K562 (cell line): Measurements from ENCODE around the gene EPPIN. TPM values are rescaled to one million over a fixed set of nuclear protein-coding genes. Genes with fewer than 3 reads are reported as not detected.

Experiments
- ATAC-seq: fragments of 200-7000 bp; cut with Tn5 transposase; 3 replicates; pipeline ENCODE4 v1.9.1; 2020; ENCODE audit warnings: moderate library complexity
- BruUV-seq: library from RNA; stranded (reverse); fragments of 400-500 nt; replicated peaks from 2 replicates; lab custom pipeline; 2021; lab: Mats Ljungman, UMichigan
- CTCF ChIA-PET: fragments of 300-600 bp; formaldehyde crosslinking; extraction: SDS; loops from one replicate; lab custom pipeline; 2021; ENCODE audit warnings: low intra/inter-chr PET ratio; lab: Yijun Ruan, JAX
- POLR2A ChIA-PET: fragments of 300-600, 350-650 bp; sonication (Branson Sonifier 250); formaldehyde crosslinking; extraction: SDS; loops from one replicate; lab custom pipeline; 2021; ENCODE audit warnings: antibody characterized with exemption, inconsistent platforms; lab: Yijun Ruan, JAX
- DNase-seq, 4 experiments: peaks; one replicate each; pipeline versions ENCODE4 v3.0.0 to v3.0.0-alpha.2; 2011 to 2018; ENCODE audit warnings: low spot score in 3 of 4, mixed read lengths in 3 of 4; ENCODE audit errors: extremely low read depth in 1 of 4
- FAIRE-seq: peaks from 2 replicates; lab custom pipeline; 2011; peaks lifted over from hg19 to GRCh38; lab: Jason Lieb, UNC
- H2AFZ ChIP-seq: 2 replicates; pipeline ENCODE4 v1.6.0; 2011; ENCODE audit warnings: low read depth, low read length, control low read depth, inconsistent platforms
- H3K27ac ChIP-seq: fragments of 200-600 bp; 3 replicates; pipeline ENCODE4 v1.8.0; 2011; ENCODE audit warnings: low read depth, mild to moderate bottlenecking, control low read depth, inconsistent platforms, low read length, moderate library complexity, mixed read lengths; ENCODE audit errors: extremely low read depth
- H3K27me3 ChIP-seq, 2 experiments: fragments of 300-600 bp in 1 of 2; 2 replicates in 1 of 2; 3 replicates in 1 of 2; pipeline versions ENCODE4 v1.6.0 to v1.8.0; 2011; ENCODE audit warnings: inconsistent platforms in 2 of 2, low read length in 2 of 2, mild to moderate bottlenecking in 1 of 2, mixed read lengths in 1 of 2, moderate library complexity in 1 of 2; ENCODE audit not compliant: control insufficient read depth in 2 of 2, insufficient read depth in 2 of 2
- H3K36me3 ChIP-seq: fragments of 300-600 bp; 3 replicates; pipeline ENCODE4 v1.8.0; 2011; ENCODE audit warnings: mild to moderate bottlenecking, low read length, inconsistent platforms; ENCODE audit not compliant: control insufficient read depth, insufficient read depth
- H3K4me1 ChIP-seq, 2 experiments: fragments of 200-600 bp in 1 of 2; replicated peaks in 1 of 2; 2 replicates in 1 of 2; 3 replicates in 1 of 2; pipeline versions ENCODE4 v1.5.1 to v1.8.0; 2011; ENCODE audit warnings: inconsistent platforms in 2 of 2, low read length in 2 of 2, mild to moderate bottlenecking in 1 of 2, mixed read lengths in 1 of 2, moderate library complexity in 1 of 2; ENCODE audit not compliant: control insufficient read depth in 2 of 2, insufficient read depth in 2 of 2
- H3K4me2 ChIP-seq: 2 replicates; pipeline ENCODE4 v1.6.1; 2011; ENCODE audit warnings: low read length, control low read depth, inconsistent platforms, mixed read lengths; ENCODE audit not compliant: insufficient read depth
- H3K4me3 ChIP-seq: fragments of 200-600 bp; sonication (generic), shearing (Covaris generic); 2 replicates; pipeline ENCODE4 v1.5.1; 2016; ENCODE audit warnings: control low read depth, inconsistent platforms
- H3K79me2 ChIP-seq: fragments of 200-600 bp; 3 replicates; pipeline ENCODE4 v1.8.0; 2011; ENCODE audit warnings: low read length, inconsistent platforms; ENCODE audit not compliant: control insufficient read depth, insufficient read depth
- H3K9ac ChIP-seq, 2 experiments: 2 replicates each; pipeline versions ENCODE4 v1.6.0 to v1.6.1; 2011; ENCODE audit warnings: low read depth in 2 of 2, low read length in 2 of 2, control low read depth in 1 of 2, inconsistent platforms in 1 of 2, mild to moderate bottlenecking in 1 of 2, mixed read lengths in 1 of 2; ENCODE audit not compliant: insufficient read depth in 1 of 2
- H3K9me1 ChIP-seq: one replicate; pipeline ENCODE4 v1.6.0; 2011; ENCODE audit warnings: inconsistent platforms, mild to moderate bottlenecking, low read length, moderate library complexity; ENCODE audit not compliant: control insufficient read depth, insufficient read depth
- H3K9me3 ChIP-seq: replicated peaks from 2 replicates; pipeline ENCODE4 v1.5.1; 2011; ENCODE audit warnings: low read depth, low read length, inconsistent platforms; ENCODE audit not compliant: control insufficient read depth, insufficient read depth
- H4K20me1 ChIP-seq: replicated peaks from 2 replicates; pipeline ENCODE4 v1.6.1; 2011; ENCODE audit warnings: low read length, inconsistent platforms, mixed read lengths; ENCODE audit not compliant: control insufficient read depth, insufficient read depth
- CHCHD3 ChIP-seq: fragments of 250-450 bp; sonication (Bioruptor Pico); IDR thresholded peaks from 2 replicates; pipeline ENCODE4 v2.1.2; 2022; ENCODE audit warnings: mild to moderate bottlenecking
- GATAD2B ChIP-seq: fragments of 450-650 bp; IDR thresholded peaks from 2 replicates; pipeline ENCODE4 v1.6.1; 2017; ENCODE audit warnings: mild to moderate bottlenecking, borderline replicate concordance
- HOXB6 ChIP-seq: fragments of 250-450 bp; sonication (Bioruptor Pico); IDR thresholded peaks from 2 replicates; pipeline ENCODE4 v1.5.1; 2022; ENCODE audit warnings: mild to moderate bottlenecking, borderline replicate concordance
- JUND ChIP-seq, 2 experiments: IDR thresholded peaks; 2 replicates in 1 of 2; 3 replicates in 1 of 2; pipeline ENCODE4 v1.6.1; 2011; ENCODE audit warnings: borderline replicate concordance in 2 of 2, low read depth in 2 of 2, low read length in 2 of 2, improper control_type of control experiment in 1 of 2, missing biosample characterization in 1 of 2, missing genetic modification characterization in 1 of 2, missing genetic modification reagents in 1 of 2
- MCM7 ChIP-seq, 2 experiments: fragments of 450-650 bp; IDR thresholded peaks; 2 replicates each; pipeline ENCODE4 v1.6.1; 2016 to 2018
- POLR3A ChIP-seq: IDR thresholded peaks from 2 replicates; pipeline ENCODE4 v1.6.1; 2011; ENCODE audit warnings: borderline replicate concordance, mild to moderate bottlenecking, moderate library complexity; ENCODE audit not compliant: insufficient read length, insufficient read depth; ENCODE audit errors: extremely low read depth
- RBM14 ChIP-seq: fragments of 200-400 bp; formaldehyde crosslinking; IDR thresholded peaks from 2 replicates; pipeline ENCODE4 v1.6.1; 2018; ENCODE audit warnings: low read depth, mild to moderate bottlenecking, low read length, moderate library complexity, borderline replicate concordance; ENCODE audit not compliant: insufficient read depth
- SIN3B ChIP-seq: fragments of 450-650 bp; IDR thresholded peaks from 2 replicates; pipeline ENCODE4 v1.6.1; 2017; ENCODE audit warnings: low read depth, mild to moderate bottlenecking, moderate library complexity
- SIRT6 ChIP-seq: IDR thresholded peaks from one replicate; pipeline ENCODE4 v1.6.1; 2012; ENCODE audit warnings: low read depth, mild to moderate bottlenecking, control low read depth, inconsistent platforms, low read length, moderate library complexity
- ZC3H4 ChIP-seq: sonication (generic); formaldehyde crosslinking; IDR thresholded peaks from 2 replicates; pipeline ENCODE4 v1.9.0; 2021; ENCODE audit warnings: missing genetic modification reagents, borderline replicate concordance
- ZFPM2 ChIP-seq: fragments of 250-450 bp; sonication (Bioruptor Pico); IDR thresholded peaks from 2 replicates; pipeline ENCODE4 v1.5.1; 2022; ENCODE audit warnings: mild to moderate bottlenecking
- ZNF124 ChIP-seq: sonication (generic); formaldehyde crosslinking; IDR thresholded peaks from 2 replicates; pipeline ENCODE4 v1.8.1; 2022; ENCODE audit warnings: missing genetic modification reagents
- ZNF24 ChIP-seq: fragments of 450-650 bp; IDR thresholded peaks from 2 replicates; pipeline ENCODE4 v1.6.1; 2016
- ZNF311 ChIP-seq: fragments of 250-450 bp; sonication (Bioruptor Pico); IDR thresholded peaks from 2 replicates; pipeline ENCODE4 v1.4.0; 2020; ENCODE audit warnings: mild to moderate bottlenecking, moderate library complexity
- WGBS: fragments of 100-300 bp; shearing (Covaris generic); methylation state at CpG from one replicate; pipeline ENCODE4 v1.1.6; 2016; ENCODE audit warnings: low coverage, mixed read lengths; ENCODE audit not compliant: insufficient coverage; ENCODE audit errors: missing lambda C conversion rate; 5-methylcytosine and 5-hydroxymethylcytosine counted together
- in situ Hi-C: fragments of 300-500 bp; cut with MboI; formaldehyde crosslinking; loops from 4 replicates; pipeline ENCODE4 v1.15.0; 2018; ENCODE audit warnings: inconsistent platforms, mixed read lengths
- intact Hi-C: fragments of 100-400 bp; cut with micrococcal nuclease; formaldehyde crosslinking; loops from 2 replicates; pipeline ENCODE4 v1.14.2; 2022
- polyA plus RNA-seq, 8 experiments: library from polyadenylated mRNA; depleted of rRNA in 4 of 8; stranded (reverse) in 5 of 8; unstranded in 3 of 8; fragments of >200 nt; fragmentation: Nextera tagmentation in 2 of 8; fragmentation: Illumina TruSeq in 1 of 8; extraction: Ambion mirVana in 2 of 8; extraction: Trizol in 1 of 8; gene quantifications; 2 replicates each; pipeline versions ENCODE4 v1.2.1 to v1.2.3, GENCODE V29; 2011 to 2014; ENCODE audit warnings: inconsistent platforms in 1 of 8, missing spikeins in 1 of 8
- total RNA-seq, 7 experiments: library from RNA; depleted of rRNA in 6 of 7; stranded (reverse); fragments of >200 nt in 6 of 7; fragmentation: Illumina TruSeq in 2 of 7; extraction: Trizol in 2 of 7; gene quantifications; 2 replicates each; pipeline versions ENCODE4 v1.2.1 to v1.2.3, GENCODE V29; 2011 to 2021; ENCODE audit warnings: low replicate concordance in 1 of 7
- TF ChIP-seq, protein P1 (sequence below): sonication (generic); formaldehyde crosslinking; IDR thresholded peaks from 2 replicates; pipeline ENCODE4 v1.8.1; 2023; ENCODE audit warnings: mild to moderate bottlenecking, missing genetic modification reagents
- TF ChIP-seq, protein P2 (sequence below): conservative IDR thresholded peaks from 2 replicates; pipeline ENCODE4 v1.6.1; 2011; ENCODE audit warnings: low read depth, mild to moderate bottlenecking, low read length; ENCODE audit not compliant: control insufficient read depth
- TF ChIP-seq, protein P3 (sequence below): sonication (generic); formaldehyde crosslinking; IDR thresholded peaks from 2 replicates; pipeline ENCODE4 v1.5.0; 2020; ENCODE audit warnings: missing genetic modification reagents

EPPIN gene
- total and polyA plus RNA-seq, 9 of the 15 experiments (the other 6 are each of a cell fraction or from before 2014, with no cell fraction given): not detected

DNA sequence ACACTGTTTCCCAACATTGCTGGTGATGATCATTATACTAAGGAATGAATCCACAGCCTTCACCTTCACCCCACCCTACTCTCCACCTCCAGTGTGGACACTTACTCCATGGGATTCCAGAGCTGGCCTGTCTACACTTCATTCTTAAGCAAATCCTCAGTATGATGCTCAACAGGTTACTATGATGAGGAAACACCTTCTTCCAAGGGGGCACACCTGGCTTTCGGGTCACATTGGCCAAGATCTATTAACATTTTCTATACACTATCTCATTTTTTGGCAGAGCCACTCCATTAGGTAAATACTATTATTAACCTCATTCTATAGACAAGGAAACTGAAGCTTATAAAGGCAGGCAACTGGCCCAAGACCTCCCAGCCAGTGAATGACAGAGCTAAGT, 8.0 kb upstream of the EPPIN start:
- TF ChIP-seq SIRT6 (no peak), ZNF24 (no peak), HOXB6 (CRISPR knock-in tag) (no peak), ZNF124 (CRISPR knock-in tag) (no peak), ZNF311 (CRISPR knock-in tag) (no peak), GATAD2B (no peak), JUND (IDR thresholded peaks at IDR 0.05; ENCODE audit: borderline replicate concordance, low read depth, low read length) (no peak), JUND (tag; IDR thresholded peaks at IDR 0.05; ENCODE audit: borderline replicate concordance, low read depth, low read length) (no peak), SIN3B (no peak), ZFPM2 (no peak), ZC3H4 (no peak), RBM14 (no peak), POLR3A (no peak), CHCHD3 (CRISPR knock-in tag) (no peak), MCM7 (IDR thresholded peaks at IDR 0.05) (no peak)
- TF ChIP-seq, protein P1, sequence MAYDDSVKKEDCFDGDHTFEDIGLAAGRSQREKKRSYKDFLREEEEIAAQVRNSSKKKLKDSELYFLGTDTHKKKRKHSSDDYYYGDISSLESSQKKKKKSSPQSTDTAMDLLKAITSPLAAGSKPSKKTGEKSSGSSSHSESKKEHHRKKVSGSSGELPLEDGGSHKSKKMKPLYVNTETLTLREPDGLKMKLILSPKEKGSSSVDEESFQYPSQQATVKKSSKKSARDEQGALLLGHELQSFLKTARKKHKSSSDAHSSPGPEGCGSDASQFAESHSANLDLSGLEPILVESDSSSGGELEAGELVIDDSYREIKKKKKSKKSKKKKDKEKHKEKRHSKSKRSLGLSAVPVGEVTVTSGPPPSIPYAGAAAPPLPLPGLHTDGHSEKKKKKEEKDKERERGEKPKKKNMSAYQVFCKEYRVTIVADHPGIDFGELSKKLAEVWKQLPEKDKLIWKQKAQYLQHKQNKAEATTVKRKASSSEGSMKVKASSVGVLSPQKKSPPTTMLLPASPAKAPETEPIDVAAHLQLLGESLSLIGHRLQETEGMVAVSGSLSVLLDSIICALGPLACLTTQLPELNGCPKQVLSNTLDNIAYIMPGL (CRISPR knock-in tag): no peak
- TF ChIP-seq, protein P2, sequence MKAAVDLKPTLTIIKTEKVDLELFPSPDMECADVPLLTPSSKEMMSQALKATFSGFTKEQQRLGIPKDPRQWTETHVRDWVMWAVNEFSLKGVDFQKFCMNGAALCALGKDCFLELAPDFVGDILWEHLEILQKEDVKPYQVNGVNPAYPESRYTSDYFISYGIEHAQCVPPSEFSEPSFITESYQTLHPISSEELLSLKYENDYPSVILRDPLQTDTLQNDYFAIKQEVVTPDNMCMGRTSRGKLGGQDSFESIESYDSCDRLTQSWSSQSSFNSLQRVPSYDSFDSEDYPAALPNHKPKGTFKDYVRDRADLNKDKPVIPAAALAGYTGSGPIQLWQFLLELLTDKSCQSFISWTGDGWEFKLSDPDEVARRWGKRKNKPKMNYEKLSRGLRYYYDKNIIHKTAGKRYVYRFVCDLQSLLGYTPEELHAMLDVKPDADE: no peak
- TF ChIP-seq, protein P3, sequence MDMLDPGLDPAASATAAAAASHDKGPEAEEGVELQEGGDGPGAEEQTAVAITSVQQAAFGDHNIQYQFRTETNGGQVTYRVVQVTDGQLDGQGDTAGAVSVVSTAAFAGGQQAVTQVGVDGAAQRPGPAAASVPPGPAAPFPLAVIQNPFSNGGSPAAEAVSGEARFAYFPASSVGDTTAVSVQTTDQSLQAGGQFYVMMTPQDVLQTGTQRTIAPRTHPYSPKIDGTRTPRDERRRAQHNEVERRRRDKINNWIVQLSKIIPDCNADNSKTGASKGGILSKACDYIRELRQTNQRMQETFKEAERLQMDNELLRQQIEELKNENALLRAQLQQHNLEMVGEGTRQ: no peak
- TF ChIP-seq, all 486 proteins: peak for 0
- 0% methylated on average over 1 of the region's 1 CpG for WGBS
- DNase-seq: no peak
- no peak for ATAC-seq
- Histone ChIP-seq H3K9me1 (no peaks in the 10 kb centered on the region), H3K79me2 (no peaks in the 10 kb centered on the region), H3K9me3 (no peaks in the 10 kb centered on the region), H3K27me3 (peaks cover 0 to 5% of the 10 kb centered on the region in 2 experiments; a peak in 1 of 5 replicates), H3K27ac (no peak overlapping the region), H2AFZ (no peak overlapping the region), H4K20me1 (no peaks in the 10 kb centered on the region), H3K4me1 (no peaks in the 10 kb centered on the region), H3K9ac (no peak overlapping the region), H3K4me3 (no peak overlapping the region), H3K4me2 (no peak overlapping the region), H3K36me3 (no peaks in the 10 kb centered on the region)
- no TSS peak for BruUV-seq
- in situ Hi-C loops: no loop called here
- ChIA-PET CTCF (no interaction called here), POLR2A (no interaction called here)
- intact Hi-C loops: no loop called here
- FAIRE-seq: no peak
